Activated CD8-positive, alpha-beta memory T cell treated with anti-CD3 and anti-CD28 coated beads, Interleukin-2, amount 50 U/mL, for 1 hour (primary cell): ENCODE results near the gene CR1L.
"Not testable (repeated sequence)": the region's sequence is repeated elsewhere in the genome, so short reads cannot be mapped to it uniquely, and the experiment has no call there.

ENCODE experiments used
- DNase-seq: peaks from one replicate; pipeline ENCODE4 v3.0.0-alpha.2; 2020; ENCODE audit errors: extremely low read depth

CR1L gene

DNA sequence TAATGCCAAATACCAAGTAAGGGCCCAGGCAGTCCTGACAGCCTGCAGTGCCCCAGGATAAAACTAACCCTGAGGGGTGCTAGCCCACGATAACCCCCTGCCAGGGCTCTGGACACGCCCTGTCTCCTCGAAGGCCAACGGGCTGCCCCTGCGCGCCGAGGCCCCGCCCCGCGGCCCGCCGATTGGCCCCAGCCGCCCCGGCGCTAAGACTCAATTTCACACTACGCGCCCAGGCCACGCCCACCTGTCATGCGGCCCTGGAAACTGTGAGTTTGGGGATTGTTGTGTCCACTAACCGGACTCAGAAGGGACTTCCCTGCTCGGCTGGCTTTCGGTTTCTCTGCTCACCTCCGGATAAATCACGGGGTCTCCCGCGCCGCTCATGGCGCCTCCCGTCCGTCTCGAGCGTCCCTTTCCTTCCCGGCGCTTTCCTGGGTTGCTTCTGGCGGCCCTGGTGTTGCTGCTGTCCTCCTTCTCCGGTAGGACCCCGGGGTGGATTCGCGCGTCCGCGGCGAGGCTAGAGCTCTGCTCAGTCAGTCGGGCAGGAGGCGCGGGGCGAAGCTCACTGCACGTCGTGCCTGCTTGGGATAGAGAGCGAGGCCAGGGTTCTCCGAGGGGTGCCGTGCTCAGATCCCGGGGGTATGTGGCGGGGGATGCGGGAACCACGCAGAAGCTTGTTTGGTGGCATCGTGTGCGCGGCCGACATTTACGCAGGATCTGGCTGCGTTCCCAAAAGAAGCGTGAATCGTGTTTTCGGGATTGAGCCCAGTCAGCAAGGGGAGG, at the start of gene CR1L:
TSS of gene CR1L (plus strand) at position 282 of the 783 bp plus-strand sequence. CDS start at position 383, 101 bp downstream.
- DNase-seq, result no peak

DNA sequence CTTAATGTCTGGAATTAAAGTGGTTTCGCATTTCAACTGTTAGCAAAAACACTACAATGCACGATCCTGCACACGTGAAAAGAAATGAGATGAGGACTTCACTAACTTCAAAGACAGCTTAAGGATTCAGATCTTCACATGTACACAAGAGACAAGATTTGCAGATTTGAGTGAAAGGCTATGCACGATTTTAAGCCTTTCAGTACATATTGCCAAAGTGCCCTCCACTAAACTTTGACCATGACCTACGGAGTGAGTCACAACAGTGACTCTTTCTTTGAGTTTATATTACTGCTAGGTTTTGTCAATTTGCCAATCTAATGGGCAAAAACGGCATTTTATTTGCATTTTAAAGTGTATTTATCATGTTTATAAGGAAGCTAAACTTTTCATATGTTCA, 41.2 kb upstream of the CR1L start:
- no peak for DNase-seq

DNA sequence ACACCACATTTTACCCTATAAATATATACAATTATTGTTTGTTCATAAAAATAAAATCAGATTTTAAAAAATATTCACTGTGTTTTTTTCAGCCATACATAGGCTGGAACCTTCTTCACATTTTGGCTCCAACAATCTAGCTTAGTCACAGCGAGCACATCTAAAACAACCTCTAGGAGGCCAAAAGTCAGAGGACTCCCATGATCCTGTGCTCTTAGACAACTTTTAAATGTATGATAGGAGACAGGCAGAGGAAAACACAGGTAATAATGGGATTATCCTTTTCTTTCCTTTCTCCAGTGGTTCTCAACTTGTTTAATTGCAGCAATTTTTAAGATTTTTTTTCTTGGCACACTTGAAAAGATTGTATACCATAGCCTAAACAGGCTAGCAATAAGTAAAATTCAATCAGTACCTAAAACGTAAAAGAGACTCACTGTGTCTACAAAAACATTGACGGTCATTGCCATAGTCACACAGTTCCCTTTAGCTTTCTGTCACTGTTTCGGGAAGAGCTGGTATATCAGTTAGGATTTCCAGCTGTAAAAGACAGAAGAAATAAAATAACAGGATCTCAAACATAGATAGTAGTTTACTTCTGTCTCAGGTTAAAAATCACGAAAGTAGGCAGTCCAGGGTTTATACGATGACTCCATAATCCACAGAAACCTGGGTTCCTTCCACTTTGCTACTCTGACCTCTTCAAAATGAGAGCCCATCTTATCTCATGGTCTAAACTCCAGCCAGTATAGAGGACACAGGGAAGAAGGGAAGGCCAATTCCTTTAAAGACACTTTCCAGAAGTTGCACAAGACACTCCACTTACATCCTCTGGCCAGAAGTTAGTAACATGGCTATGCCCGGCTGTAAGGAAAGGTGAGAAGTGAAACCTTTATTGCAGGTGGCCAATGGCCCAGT, 39.2 kb upstream of the CR1L start:
- DNase-seq, result no peak

DNA sequence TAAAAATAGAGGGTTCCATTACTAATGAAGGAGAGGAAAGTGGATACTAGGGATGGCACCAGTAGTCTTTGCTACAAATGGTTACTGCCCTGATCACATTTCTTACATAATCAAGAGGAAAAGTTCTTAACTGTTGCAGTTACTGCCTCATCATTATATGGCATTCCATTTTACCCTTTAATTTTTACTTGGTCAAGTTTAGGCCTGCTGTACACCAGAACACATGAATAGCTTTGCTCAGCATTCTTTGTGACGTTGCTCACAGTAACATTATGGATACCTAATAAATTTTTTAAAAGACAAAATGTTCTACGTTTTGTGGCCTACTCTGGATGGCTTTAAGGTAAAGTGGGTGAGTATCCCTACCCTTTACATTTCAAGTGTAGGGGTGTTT, 38.6 kb upstream of the CR1L start:
- DNase-seq, result no peak

DNA sequence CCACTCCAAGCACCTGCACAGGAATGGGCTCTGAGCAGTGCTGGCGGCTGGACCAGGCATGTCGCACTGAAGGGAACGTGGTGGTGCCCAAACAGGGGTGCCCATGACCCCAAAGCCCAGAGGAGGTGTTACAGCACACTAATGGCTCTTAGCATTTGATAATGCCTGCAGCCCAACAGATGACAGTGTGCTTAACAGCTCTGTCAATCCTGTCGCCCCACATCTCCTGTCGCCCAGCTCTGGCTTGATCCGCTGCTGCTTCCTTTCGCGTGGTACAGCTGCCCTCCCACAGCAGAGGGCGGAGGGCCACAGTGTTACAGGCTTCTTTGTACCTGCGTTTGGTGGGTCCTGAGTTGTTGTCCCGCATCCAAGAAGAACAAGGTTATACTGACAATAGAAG, 32.2 kb upstream of the CR1L start:
- no peak for DNase-seq

DNA sequence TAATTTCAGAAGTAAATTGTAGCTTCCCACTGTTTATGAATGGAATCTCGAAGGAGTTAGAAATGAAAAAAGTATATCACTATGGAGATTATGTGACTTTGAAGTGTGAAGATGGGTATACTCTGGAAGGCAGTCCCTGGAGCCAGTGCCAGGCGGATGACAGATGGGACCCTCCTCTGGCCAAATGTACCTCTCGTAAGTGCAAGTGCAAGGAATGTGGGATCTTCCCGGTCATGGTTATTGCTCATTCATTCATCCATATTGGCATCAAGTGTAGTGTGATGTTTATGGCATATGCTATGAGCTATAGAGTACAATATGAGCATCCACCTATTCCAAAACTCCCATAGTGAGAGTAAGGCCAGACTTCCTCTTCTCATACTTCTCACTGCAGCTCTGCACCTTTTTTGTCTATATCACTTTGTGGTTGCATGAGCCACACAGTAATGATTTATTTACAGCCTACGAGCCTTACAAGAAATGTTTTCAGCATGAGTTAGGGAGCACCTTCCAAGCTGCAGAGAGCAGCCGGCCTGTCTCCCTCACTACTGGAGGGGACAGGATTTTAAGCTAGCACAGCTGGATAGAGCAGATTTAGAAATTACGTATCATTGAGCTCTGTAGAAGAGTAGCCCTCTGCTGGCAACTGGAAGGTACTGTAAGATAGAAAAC, 24.9 kb upstream of the CR1L start:
- DNase-seq, result no peak

DNA sequence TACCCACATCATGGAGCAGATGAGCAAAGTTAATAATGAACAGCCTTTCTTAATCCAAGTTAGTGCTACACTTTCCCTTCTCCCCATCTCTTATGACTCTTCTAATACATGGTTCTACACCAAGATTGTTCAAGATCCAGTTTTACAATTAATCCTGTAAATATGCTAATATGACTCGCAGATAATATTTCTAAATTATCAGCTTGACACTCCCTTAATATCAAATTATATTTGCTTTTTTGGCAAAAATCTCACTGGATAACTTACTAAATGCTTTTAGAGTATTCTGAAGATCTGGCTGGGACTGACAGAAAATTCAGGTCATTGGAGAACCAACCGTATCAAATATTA, 24.4 kb upstream of the CR1L start:
- DNase-seq, result no peak

DNA sequence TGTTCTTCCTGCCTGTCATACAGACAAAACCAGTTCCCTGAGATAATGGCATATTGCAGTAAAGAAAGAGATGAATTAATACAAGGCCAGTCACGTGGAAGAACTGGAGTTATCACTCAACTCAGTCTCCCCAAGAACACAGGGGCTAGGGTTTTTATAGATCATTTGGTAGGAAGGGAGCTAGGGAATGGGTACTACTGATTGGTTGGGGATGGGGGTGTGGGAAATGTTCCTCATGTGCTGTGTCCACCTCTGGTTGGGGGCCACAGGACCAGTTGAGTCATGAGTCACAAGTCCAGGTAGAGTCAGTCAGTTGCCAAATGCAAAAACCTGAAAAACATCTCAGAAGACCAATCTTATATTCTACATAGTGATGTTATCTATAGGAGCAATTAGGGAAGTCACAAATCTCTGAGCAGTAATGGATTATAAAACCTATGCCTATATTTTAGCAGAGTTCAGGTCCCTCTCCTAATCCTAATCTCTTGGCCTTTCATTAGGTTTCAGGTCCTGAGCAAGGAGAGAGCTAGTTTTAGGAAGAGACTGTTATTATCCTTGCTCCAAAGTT, 19.3 kb upstream of the CR1L start:
- not testable (repeated sequence) for DNase-seq

DNA sequence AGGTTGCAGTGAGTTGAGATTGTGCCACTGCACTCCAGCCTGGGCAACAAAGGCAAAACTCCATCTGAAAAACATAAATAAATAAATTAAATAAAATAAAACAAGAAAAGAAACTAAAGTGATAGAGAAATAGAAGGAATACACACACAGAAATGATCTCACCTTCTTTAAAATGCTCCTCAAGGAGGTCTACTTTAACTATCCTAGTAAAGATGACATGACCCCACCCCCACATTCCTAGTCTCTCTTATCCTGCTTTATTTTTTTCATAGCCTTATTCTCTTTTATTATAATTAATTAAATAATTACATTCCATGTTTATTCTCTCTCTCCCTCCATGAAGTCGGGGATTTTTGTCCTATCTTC, 18.0 kb upstream of the CR1L start:
- DNase-seq, result no peak

DNA sequence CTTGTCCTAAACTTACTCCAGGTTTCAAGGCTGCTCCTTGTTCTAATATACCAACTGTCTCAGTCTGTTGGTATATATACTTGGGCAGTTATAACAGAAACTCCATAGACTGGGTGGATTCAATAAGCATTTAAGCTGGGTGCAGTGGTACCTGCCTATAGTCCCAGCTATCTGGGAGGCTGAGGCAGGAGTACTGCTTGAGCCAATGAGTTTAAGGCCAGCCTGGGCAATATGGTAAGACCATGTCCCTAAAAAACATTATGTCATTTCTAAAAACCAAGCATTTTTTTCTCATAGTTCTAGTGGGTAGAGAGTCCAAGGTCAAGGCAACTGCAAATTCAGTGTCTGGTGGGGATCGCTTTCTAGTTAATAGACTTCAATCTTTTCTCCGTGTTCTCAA, 17.4 kb upstream of the CR1L start:
- no peak for DNase-seq

DNA sequence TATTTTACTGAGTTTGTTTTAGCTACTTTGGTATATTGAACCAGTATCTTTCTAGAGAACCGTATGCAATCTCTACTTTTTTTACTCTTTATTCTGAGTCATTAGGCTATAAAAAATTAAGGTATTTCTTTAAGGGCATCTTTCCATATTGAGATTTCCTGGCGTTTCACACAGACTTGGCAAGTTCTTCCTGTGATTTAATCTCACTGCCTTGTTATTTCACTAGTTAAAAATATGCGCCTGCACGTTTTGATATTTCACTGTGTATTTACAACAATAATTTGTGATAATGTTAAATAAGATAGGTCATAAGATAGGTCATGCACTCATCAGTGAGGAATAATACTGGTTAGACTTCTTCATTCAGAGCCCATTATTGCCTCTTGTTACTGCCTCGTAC, 16.2 kb upstream of the CR1L start:
- no peak for DNase-seq

DNA sequence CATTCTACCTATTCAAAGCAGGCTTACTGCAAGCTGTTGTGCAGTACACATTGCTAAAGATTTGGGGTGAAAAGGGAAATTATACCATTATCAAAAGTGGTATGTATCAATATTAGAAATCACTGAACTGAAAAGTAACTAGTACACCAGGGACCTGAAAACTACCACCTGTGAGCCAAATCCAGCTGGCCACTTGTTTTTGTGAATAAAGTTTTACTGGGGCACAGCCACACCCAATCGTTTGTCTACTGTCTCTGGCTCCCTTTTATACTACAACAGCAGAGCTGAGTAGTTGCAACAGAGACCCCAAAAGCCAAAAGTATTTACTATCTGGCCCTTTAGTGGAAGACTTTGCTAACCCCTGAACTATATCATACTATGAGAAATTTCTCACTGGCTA, 13.8 kb upstream of the CR1L start:
- no peak for DNase-seq

DNA sequence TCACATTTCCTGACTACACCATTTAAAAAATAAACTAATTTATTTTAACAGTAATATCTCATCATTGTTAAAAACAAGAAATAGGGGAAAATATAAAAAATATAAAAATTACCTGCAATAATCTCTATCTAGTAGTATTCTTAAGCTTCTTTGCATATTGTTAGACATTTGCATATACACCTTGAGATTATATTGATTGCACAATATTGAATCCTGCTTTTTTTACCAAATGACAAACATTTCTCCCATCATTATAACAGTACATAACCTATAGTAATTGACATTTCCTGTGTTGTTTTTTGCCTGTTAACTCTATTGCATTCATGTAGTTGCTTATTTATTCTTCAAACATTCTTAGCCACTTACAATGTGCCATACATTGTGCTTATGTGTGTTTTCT, 11.7 kb upstream of the CR1L start:
- no peak for DNase-seq

DNA sequence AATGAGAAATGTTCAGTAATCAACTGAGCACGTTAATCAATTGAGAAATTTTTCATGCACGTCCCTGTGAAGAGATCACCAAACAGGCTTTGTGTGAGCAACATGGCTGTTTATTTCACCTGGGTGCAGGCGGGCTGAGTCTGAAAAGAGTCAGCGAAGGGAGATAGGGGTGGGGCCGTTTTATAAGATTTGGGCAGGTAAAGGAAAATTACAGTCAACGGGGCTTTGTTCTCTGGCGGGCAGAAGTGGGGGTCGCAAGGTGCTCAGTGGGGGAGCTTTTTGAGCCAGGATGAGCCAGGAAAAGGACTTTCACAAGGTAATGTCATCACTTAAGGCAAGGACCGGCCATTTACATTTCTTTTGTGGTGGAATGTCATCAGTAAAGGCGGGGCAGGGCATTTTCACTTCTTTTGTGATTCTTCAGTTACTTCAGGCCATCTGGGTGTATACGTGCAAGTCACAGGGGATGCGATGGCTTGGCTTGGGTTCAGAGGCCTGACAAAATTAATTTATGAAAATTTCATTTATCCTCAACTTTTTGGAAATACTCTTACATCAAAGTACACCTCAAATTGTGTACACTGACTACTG, 11.1 kb upstream of the CR1L start:
- DNase-seq, result not testable (repeated sequence)

DNA sequence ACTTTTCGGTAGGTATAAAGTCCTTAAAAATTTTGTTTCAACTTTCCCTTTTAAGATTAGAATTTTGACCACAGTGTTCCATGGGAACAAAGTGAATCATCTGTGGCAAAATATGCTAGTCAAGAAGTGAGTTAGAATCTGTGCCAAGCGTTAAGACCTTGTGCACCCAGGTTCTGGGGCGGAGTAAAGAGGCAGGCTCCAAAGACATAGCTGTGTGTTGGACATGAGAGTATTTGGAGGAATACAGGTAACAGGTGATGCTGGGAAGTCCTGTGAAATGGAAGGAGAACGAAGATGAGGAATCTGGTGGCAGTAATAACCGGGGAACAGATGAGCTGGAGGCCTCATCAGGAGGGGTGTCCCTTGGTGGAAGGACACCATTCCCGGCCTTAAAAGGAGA, 10.6 kb upstream of the CR1L start:
- not testable (repeated sequence) for DNase-seq

DNA sequence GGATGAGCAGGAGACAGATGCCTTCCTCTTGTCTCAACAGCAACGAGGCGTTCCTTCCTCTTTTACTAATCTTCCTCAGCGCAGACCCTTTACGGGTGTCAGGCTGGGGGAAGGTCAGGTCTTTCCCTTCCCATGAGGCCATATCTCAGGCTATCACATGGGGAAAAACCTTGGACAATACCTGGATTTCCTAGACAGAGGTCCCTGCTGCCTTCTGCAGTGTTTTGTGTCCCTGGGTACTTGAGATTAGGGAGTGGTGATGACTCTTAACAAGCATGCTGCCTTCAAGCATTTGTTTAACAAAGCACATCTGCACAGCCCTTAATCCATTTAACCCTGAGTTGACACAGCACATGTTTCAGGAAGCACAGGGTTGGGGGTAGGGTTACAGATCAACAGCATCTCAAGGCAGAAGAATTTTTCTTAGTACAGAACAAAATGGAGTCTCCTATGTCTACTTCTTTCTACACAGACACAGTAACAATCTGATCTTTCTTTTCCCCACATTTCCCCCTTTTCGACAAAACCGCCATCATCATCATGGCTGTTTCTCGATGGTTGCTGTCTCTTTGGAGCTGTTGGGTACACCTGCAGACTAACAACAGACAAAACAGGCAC, 9.3 kb upstream of the CR1L start:
- not testable (repeated sequence) for DNase-seq

DNA sequence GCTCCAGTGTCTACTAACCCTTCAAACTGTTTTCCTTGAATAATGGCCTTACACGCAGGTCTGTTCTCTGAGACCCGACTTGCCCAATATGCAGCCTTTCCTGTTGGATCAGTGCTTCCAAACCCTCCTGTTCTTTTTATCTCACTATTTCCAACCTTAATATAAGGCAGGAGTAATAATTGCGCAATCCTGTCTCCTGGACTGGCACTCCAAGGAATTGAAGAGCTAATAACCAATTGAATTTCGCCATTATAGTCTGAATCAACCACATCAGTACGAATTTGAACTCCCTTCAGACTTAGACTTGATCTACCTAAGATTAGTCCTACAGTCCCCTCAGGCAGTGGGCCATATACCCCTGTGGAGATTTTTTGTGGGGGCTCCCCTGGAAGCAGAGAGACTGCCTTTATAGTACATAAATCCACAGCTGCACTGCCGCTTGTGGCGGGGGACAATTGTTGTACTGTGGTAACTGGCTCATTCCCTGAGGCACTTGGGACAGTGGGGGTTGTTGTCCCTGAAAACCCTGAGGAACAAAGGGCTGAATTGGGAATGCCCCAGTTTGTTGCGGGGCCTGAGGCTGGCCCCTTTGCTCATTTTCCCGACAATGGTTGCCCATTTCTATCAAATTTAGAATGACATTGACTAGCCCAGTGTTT, 6.3 kb upstream of the CR1L start:
- DNase-seq, result not testable (repeated sequence)

DNA sequence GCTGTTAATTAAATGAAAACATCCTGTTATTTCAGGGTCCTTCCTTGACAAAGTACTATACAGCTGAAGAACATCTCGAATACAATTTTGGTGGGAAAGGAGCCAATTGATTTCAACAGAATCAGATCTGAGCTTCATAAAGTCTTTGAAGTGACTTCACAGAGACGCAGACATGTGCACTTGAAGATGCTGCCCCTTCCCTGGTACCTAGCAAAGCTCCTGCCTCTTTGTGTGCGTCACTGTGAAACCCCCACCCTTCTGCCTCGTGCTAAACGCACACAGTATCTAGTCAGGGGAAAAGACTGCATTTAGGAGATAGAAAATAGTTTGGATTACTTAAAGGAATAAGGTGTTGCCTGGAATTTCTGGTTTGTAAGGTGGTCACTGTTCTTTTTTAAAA, 5.6 kb upstream of the CR1L start:
- DNase-seq, result not testable (repeated sequence)

DNA sequence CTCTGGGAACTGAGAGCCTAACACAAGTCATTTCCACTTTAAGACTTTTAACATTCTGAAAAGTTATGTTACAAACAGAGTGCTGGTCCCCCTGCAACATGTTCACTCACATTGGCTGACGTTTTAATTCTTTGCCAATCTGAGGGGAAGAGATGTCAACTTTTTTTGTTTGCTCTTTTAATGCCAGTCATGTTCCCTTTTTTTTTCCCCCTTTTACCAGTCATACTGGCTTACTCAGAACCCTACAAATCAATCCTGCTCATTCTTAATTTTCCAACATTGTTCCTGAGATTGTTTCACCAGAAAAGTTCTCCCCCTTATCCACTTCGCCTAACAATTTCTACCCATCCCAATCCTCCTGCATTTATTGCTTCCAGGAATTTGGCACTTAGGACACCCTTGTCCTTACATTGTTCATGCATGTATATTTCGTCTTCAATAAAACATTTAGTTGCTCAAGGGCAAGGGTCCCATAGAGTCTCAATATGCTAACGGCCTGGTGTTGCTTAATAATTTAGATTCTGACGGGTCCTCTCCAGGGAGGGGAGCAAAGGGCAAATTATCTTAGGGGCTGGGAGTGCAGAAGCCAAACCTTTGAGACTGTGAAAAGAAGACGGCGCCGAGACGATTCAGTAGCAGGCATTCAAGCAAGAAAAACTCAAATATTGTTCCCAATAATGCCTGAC, 624 bp upstream of the CR1L start:
- no peak for DNase-seq

DNA sequence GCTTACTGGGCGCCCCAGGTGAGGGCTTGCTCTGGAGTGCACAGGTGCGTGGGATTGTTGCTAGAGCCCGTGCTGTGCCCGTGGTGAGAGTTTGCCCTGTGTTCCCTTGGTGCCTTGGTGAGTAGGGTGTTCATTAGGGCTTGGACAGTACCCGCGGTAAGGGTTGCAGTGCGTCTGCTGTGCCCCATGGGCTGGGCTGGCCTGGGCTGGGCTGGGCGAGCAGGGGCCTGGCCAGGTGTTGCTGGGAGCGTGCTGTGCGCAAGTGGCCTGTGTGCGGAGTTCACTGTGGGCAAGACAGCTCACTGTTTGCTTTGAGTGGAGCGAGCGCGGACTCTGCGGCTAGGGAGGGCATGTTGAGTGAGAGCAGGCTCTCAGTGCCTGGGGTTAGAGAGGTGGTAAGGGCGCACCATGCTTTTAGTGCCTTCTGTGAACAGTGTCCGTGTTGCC, 725 bp downstream of the CR1L start:
- DNase-seq, result no peak
